ENCODE data around the gene TJP3.

GRCh38 chr19:3660493-3661219 lies 47.5 kb upstream of the TJP3 start:
- TF ChIP-seq CTCF (IDR thresholded peaks at IDR 0.05; ENCODE audit: insufficient read depth, low read depth, low read length) = no peak
- TF ChIP-seq EZH2 (IDR thresholded peaks at IDR 0.05; ENCODE audit: insufficient read depth, low read length) = no peak

Data from astrocyte (in vitro differentiated cells and primary cell).